Panc1 (cell line): ENCODE data around the gene PTGS2. TPM values are rescaled to one million over a fixed set of nuclear protein-coding genes. Genes with fewer than 3 reads are reported as not detected.
"Not testable (repeated sequence)": the region's sequence is repeated elsewhere in the genome, so short reads cannot be mapped to it uniquely, and the experiment has no call there.

ENCODE experiments used
- ATAC-seq: fragments of 200-7000 bp; cut with Tn5 transposase; 2 replicates; pipeline ENCODE4 v1.9.1; 2020; ENCODE audit warnings: mild to moderate bottlenecking, moderate library complexity
- BruUV-seq: library from RNA; stranded (reverse); fragments of 400-500 nt; replicated peaks from 2 replicates; lab custom pipeline; 2021; lab: Mats Ljungman, UMichigan
- CTCF ChIA-PET: fragments of 300-600 bp; sonication (Branson Sonifier 250); formaldehyde crosslinking; loops from one replicate; lab custom pipeline; 2022; ENCODE audit warnings: antibody characterized with exemption; lab: Charles Lee
- POLR2A ChIA-PET: fragments of 300-600 bp; sonication (Branson Sonifier 250); formaldehyde crosslinking; loops from one replicate; lab custom pipeline; 2022; ENCODE audit warnings: antibody characterized with exemption; lab: Charles Lee
- DNase-seq: peaks from one replicate; pipeline ENCODE4 v3.0.0-alpha.2; 2010; ENCODE audit warnings: low read depth, low spot score
- H3K27ac ChIP-seq: 2 replicates; pipeline ENCODE4 v1.5.1; 2011; ENCODE audit warnings: mild to moderate bottlenecking, low read length, inconsistent platforms
- H3K27me3 ChIP-seq: fragments of 200-500 bp; sonication (Bioruptor generic); 2 replicates; pipeline ENCODE4 v1.6.0; 2014; ENCODE audit warnings: low read length, inconsistent platforms; ENCODE audit not compliant: control insufficient read depth, insufficient read depth
- H3K36me3 ChIP-seq: fragments of 200-500 bp; sonication (Bioruptor generic); 2 replicates; pipeline ENCODE4 v1.5.1; 2014; ENCODE audit warnings: inconsistent platforms, mild to moderate bottlenecking, low read length, moderate library complexity; ENCODE audit not compliant: control insufficient read depth, insufficient read depth
- H3K4me1 ChIP-seq: 2 replicates; pipeline ENCODE4 v1.5.1; 2011; ENCODE audit warnings: inconsistent platforms, mild to moderate bottlenecking, low read length, moderate library complexity; ENCODE audit not compliant: control insufficient read depth, insufficient read depth
- H3K4me3 ChIP-seq, 2 experiments: 2 replicates each; pipeline ENCODE4 v1.5.1; 2011 to 2012; ENCODE audit warnings: low read depth in 2 of 2, low read length in 2 of 2, mild to moderate bottlenecking in 2 of 2, inconsistent platforms in 1 of 2, moderate library complexity in 1 of 2
- H3K9me3 ChIP-seq: fragments of 200-500 bp; sonication (Bioruptor generic); 2 replicates; pipeline ENCODE4 v1.5.1; 2014; ENCODE audit warnings: low read depth, mild to moderate bottlenecking, inconsistent platforms, low read length, moderate library complexity; ENCODE audit not compliant: control insufficient read depth, insufficient read depth
- CTCF ChIP-seq: fragments of 450-650 bp; IDR thresholded peaks from 2 replicates; pipeline ENCODE4 v1.5.1; 2017; ENCODE audit warnings: mild to moderate bottlenecking
- POLR2AphosphoS5 ChIP-seq: IDR thresholded peaks from 2 replicates; pipeline ENCODE4 v1.6.1; 2012; ENCODE audit warnings: mild to moderate bottlenecking, low read depth, low read length, moderate library complexity
- REST ChIP-seq, 2 experiments: IDR thresholded peaks; 2 replicates each; pipeline ENCODE4 v1.6.1; 2011 to 2012; ENCODE audit warnings: low read depth in 2 of 2, control low read depth in 1 of 2, low read length in 1 of 2, mild to moderate bottlenecking in 1 of 2, moderate library complexity in 1 of 2; ENCODE audit not compliant: insufficient read depth in 1 of 2
- SIN3A ChIP-seq: IDR thresholded peaks from 2 replicates; pipeline ENCODE4 v1.6.1; 2012; ENCODE audit warnings: low read depth, mild to moderate bottlenecking, low read length, moderate library complexity, borderline replicate concordance; ENCODE audit not compliant: insufficient read depth
- TCF7L2 ChIP-seq: IDR thresholded peaks from 2 replicates; pipeline ENCODE4 v1.6.1; 2011; ENCODE audit warnings: mild to moderate bottlenecking, low read depth, low read length, inconsistent platforms
- in situ Hi-C: cut with HindIII; loops from 2 replicates; pipeline ENCODE4 v1.10.0; 2016; ENCODE audit warnings: low sequenced_read_pairs, low pct_unique_long_range_greater_than_20kb
- intact Hi-C: fragments of 100-400 bp; cut with micrococcal nuclease; formaldehyde crosslinking; loops from one replicate; pipeline ENCODE4 v1.10.0; 2022; ENCODE audit not compliant: unreplicated experiment
- total RNA-seq: library from RNA; stranded (reverse); gene quantifications from one replicate; pipeline ENCODE4 v1.2.1, GENCODE V29; 2021; ENCODE audit not compliant: unreplicated experiment

PTGS2 gene
- total RNA-seq, 1 experiment from 2014 or later, result not detected

- BruUV-seq, result no TSS peak
- H3K27ac ChIP-seq, result no peak overlapping the region
- in situ Hi-C loops, result no loop called here
- no peak for DNase-seq
- TF ChIP-seq SIN3A (no peak), REST (IDR thresholded peaks at IDR 0.05; ENCODE audit: insufficient read depth in 1 of 2, low read depth in 2 of 2, low read length in 1 of 2) (no peak), TCF7L2 (no peak)
- ATAC-seq, result no peak
- H3K27me3 ChIP-seq, result no peaks in the 10 kb centered on the region
- POLR2A ChIA-PET, result no interaction called here
- CTCF ChIA-PET, result no interaction called here
- no peaks in the 10 kb centered on the region for H3K36me3 ChIP-seq
- intact Hi-C loops, result no loop called here
- no peaks in the 10 kb centered on the region for H3K4me1 ChIP-seq
- H3K9me3 ChIP-seq, result no peaks in the 10 kb centered on the region
- H3K4me3 ChIP-seq, result no peak overlapping the region
These were observed 8.9 kb downstream of the PTGS2 start for GRCh38 chr1:186671136-186671825.

- no peak for TF ChIP-seq REST (IDR thresholded peaks at IDR 0.05; ENCODE audit: insufficient read depth in 1 of 2, low read depth in 2 of 2, low read length in 1 of 2)
- TF ChIP-seq TCF7L2, result no peak
- no peak for TF ChIP-seq POLR2AphosphoS5
- no peak for TF ChIP-seq SIN3A
- no peak for TF ChIP-seq CTCF
- Histone ChIP-seq H3K9me3 (no peaks in the 10 kb centered on the region), H3K27ac (no peak overlapping the region), H3K4me3 (no peak overlapping the region), H3K27me3 (no peaks in the 10 kb centered on the region), H3K4me1 (no peaks in the 10 kb centered on the region), H3K36me3 (no peaks in the 10 kb centered on the region)
- no TSS peak for BruUV-seq
- no peak for DNase-seq
- POLR2A ChIA-PET, result no interaction called here
- CTCF ChIA-PET, result no interaction called here
- in situ Hi-C loops (no loop called here), intact Hi-C loops (no loop called here)
- no peak for ATAC-seq
These were observed 9.7 kb downstream of the PTGS2 start for GRCh38 chr1:186670297-186671135.

- BruUV-seq, intact Hi-C loops, in situ Hi-C loops, DNase-seq, ATAC-seq, H3K27ac ChIP-seq, H3K4me1 ChIP-seq, POLR2A ChIA-PET, H3K9me3 ChIP-seq, CTCF ChIA-PET, H3K4me3 ChIP-seq, H3K27me3 ChIP-seq, H3K36me3 ChIP-seq: not testable (repeated sequence)
These were observed 10.4 kb downstream of the PTGS2 start for GRCh38 chr1:186669784-186670183.

GRCh38 chr1:186664217-186664616 is 16.0 kb downstream of the PTGS2 start:
- ATAC-seq, POLR2A ChIA-PET, H3K36me3 ChIP-seq, H3K9me3 ChIP-seq, H3K27ac ChIP-seq, CTCF ChIA-PET, H3K27me3 ChIP-seq, intact Hi-C loops, H3K4me1 ChIP-seq, H3K4me3 ChIP-seq, BruUV-seq, in situ Hi-C loops, DNase-seq: not testable (repeated sequence)
